GM21529 (cell line): ENCODE data around the gene USP28.
"Not testable (repeated sequence)": the region's sequence is repeated elsewhere in the genome, so short reads cannot be mapped to it uniquely, and the experiment has no call there.

Source experiments
- ATAC-seq: cut with Tn5 transposase; IDR thresholded peaks from one replicate; pipeline ENCODE4 v1.9.1; 2021; ENCODE audit not compliant: unreplicated experiment

The USP28 gene

DNA sequence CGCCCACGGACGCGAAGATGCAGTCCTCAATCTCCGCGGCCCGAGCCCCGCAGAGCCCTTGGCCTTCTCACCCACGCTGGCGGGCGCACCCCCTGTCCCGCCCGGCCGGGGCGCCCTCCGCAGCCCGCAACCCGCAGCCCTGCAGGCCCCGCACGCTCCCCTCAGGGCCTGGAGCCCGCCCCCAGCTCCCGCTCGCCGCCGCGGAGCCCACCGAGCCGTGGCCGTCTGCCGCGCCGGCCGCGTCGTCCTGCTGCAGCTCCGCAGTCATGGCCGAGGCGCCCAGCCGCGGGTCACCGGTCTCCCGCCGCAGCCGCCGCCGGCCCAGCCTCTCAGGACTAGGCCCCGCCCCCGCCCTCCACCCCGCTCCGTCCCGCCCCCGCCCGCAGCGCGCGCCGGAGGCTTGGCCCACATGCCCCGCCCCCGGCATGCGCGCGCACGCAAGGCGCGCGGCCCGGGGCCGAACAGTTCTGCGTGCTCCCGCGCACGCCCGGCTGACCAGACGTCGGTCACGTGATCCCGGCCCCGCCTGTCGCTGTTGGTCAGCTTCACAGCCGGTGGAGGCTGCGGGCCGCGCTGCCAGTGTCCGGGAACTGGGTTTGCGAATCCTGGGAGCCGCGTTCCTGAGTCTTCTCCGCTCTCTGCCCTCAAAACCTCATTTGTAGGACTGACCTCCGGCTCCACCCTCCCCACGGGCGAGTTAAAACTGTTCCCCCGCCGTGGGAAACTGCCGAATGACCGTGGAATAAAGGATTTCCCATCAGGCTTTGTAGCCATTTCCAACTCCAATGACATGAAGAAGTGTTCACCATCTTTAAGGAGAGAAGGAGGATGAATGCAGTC is at the start of gene USP28:
Gene USP28 (minus strand): TSS at position 339 of the 840 bp plus-strand sequence. CDS start 71 bp downstream, at position 268.
- ATAC-seq = peak; percentile 78

- ATAC-seq = no peak
These were observed 48.2 kb upstream of the USP28 start for GRCh38 chr11:113923572-113923971.

GRCh38 chr11:113911491-113911890 is 36.1 kb upstream of the USP28 start:
- not testable (repeated sequence) for ATAC-seq

DNA sequence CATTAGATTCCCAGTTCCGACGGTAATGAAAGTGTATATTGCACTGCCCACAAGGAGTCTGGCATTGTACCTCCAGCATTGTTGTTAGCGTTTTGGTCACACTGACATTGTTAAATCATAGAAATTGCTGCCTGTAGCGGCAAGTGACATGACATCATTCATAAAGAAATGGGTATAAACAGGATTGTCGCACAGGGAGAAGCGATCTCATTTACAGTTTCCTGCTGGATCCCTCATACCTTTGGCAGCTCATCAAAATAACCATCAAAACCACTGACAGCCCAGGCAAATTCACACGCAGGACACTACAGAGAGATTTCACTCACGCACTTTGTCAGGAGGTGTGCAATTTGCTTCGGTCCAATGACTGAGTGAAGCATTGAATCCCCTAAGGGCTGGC is 32.7 kb upstream of the USP28 start:
- ATAC-seq = no peak

DNA sequence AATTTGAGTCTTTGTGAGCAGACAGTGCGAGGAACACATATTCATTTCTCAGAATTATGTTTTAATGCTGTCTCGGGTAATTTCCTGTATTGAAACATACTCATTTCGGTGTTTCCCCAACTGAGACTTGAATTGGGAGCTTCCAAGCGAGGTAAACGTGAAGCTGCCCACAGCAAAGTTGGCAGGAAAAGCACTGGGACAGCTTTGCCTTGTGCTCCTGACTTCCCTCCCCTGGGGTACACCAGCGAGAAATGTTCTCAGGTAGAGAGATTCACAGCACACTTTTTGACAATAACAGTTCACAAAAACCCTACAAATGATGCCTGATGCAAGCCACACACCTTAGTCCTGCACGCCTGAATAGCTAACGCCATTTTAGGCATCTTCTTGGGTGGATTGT is 32.3 kb upstream of the USP28 start:
- ATAC-seq = no peak

DNA sequence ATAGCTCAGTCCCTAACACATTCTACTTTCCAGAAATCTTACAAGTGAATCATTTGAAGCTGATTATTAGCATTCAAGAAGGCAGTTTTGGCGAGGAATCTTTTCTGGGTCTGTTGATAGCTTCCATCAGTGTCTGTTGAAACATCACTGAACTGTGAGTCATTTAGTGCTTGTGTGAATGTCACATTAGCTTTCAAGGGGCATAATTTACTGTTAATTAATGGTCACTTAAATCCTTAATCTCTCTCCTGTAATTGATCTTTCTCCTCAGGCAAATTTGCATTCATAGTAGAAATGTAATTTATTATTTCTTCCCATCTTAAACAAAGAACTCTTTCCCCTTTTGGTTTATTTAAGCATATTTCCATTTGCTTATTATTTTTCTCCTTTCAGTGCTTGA is 31.8 kb upstream of the USP28 start:
- ATAC-seq = no peak

GRCh38 chr11:113906516-113906915 is 31.1 kb upstream of the USP28 start:
- ATAC-seq = no peak

GRCh38 chr11:113906038-113906437 is 30.7 kb upstream of the USP28 start:
- ATAC-seq = no peak

DNA sequence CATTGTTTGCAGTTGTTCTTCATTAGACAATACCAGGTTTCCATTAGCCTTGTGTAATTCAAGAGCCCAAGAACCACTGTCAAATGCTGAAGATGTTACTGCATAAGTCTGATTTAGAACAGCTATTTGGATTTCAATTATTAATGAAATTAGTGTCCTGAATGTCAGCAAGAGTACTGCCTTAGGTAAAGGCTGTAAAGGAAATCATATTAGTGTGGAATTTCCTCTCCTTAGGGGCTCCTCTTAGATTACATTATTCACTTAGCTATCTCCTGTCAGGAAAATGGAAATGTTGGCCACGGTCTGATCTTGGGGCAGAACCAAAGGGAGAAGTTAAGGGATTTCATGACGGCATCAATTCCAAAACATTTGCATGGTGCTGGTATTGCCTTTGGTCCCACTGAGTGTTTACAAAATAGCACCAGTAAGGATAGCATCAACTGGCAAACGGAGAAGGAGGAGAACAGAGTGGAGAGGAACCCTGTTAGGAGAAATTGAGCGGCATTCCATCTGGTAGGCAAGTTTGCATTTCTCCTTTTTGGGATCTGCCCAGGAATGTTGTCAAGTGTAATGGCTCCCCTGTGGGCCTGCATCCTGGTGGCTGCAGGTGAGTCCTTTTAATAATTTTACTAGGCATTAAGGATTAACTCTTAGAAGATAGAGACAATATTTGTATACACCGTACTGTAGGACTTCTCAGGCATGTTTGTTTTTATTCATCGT is 29.2 kb upstream of the USP28 start, which contains the start of gene HTR3B:
Gene HTR3B (plus strand): TSS at position 418 of the 723 bp plus-strand sequence. CDS start 138 bp downstream, at position 556.
- ATAC-seq = no peak

- ATAC-seq = no peak
These were observed 25.8 kb upstream of the USP28 start for GRCh38 chr11:113901141-113901540.

GRCh38 chr11:113896156-113896879 is 20.9 kb upstream of the USP28 start:
- peak; percentile 56 for ATAC-seq

- no peak for ATAC-seq
These were observed 20.2 kb upstream of the USP28 start for GRCh38 chr11:113895367-113896155.

DNA sequence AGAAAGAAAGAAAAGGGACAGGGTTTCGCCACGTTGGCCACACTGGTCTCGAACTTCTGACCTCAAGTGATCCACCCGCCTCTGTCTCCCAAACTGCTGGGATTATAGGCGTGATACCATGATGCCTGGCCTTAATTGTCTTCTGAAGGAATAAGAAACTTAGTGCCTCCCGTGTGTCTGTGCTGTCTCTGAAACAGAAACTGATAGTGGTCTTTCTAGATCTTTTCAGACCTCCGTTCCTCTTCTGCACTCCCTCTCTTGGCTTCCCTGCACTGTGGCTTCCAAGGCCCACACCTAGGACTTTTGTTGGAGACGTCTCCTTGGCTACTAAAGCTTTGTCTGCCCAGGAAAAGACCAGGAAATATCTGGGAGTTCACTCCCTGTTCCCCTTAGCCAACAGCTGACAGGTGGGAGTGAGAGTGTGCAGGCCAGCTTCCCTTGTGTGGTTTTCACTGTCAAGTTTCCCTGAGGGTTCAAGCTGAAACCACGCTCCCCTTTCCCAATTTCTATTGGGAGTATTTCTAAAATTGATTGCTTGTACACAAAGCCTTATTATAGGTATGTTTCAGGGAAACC is 19.1 kb upstream of the USP28 start:
- ATAC-seq = peak; percentile 83

DNA sequence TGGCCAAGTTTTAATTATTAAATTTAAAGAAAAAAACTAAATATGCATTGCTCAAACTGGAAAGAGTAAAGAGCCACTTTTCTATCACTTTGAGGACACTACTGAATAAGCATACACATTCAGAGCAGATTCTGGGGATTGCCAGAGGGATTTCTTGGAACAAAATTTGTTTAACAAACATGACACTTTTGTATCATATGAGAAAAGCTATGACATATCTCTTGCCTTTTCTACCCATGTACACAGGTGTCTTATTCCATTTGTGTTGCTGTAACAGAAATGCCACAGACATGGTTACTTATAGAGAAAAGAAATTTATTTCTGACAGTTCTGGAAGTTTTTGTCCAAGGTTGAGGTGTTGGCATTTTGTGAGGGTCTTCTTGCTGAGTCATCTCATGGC is 13.5 kb upstream of the USP28 start:
- ATAC-seq = no peak

DNA sequence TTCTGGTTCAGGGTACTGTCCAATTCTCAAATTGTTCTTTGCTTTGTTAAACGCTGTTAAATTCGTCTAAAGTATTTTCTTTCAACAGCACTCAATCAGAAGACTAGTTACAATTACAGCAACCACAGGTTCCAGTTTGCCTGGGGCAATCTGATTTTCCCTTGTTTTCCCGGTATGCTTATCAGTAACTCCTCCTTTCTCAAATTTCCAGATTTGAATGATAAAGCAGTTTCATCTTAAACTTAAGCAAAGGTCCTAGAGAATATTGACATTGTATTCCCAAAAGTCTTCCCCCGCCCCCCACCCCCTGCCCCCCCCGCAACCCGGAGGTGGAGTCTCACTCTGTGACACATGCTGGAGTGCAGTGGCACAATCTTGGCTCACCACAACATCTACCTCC is 10.5 kb upstream of the USP28 start:
- ATAC-seq = no peak

- ATAC-seq = no peak
These were observed 9.0 kb upstream of the USP28 start for GRCh38 chr11:113884361-113884836.

- ATAC-seq = no peak
These were observed 6.5 kb upstream of the USP28 start for GRCh38 chr11:113881856-113882255.

GRCh38 chr11:113880971-113881370 is 5.6 kb upstream of the USP28 start:
- no peak for ATAC-seq

GRCh38 chr11:113879446-113879845 is 4.1 kb upstream of the USP28 start:
- not testable (repeated sequence) for ATAC-seq

DNA sequence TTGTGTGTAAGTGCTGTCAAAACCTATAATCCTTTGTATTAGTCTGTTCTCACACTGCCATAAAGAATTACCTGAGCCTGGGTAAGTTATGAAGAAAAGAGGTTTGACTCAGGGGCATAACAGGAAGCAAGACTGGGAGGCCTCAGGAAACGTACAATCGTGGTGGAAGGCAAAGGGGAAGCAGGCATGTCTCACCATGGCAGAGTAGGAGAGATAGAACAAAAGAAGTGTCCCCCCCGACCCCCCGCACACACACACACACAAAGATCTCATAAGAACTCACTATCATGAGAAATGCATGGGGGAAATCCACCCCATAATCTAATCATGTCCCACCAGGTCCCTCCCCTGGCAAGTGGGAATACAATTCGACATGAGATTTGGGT is 2.3 kb upstream of the USP28 start:
- ATAC-seq = no peak
